GM12878 (cell line): ENCODE measurements around the gene GNAT1.

Experiments
- NFYB ChIP-seq: IDR thresholded peaks from 2 replicates; pipeline ENCODE4 v1.6.1; 2011; ENCODE audit warnings: low read depth, mild to moderate bottlenecking, low read length, improper control_type of control experiment, moderate library complexity; ENCODE audit not compliant: insufficient read depth
- RFX5 ChIP-seq: IDR thresholded peaks from 2 replicates; pipeline ENCODE4 v1.6.1; 2011; ENCODE audit warnings: low read depth, low read length, improper control_type of control experiment
- SMC3 ChIP-seq: IDR thresholded peaks from 2 replicates; pipeline ENCODE4 v1.6.1; 2011; ENCODE audit warnings: low read length, improper control_type of control experiment, borderline replicate concordance
- TF ChIP-seq, protein P1 (sequence below), 3 experiments: IDR thresholded peaks in 2 of 3; conservative IDR thresholded peaks in 1 of 3; 2 replicates each; pipeline ENCODE4 v1.5.1; 2011; ENCODE audit warnings: low read depth in 3 of 3, low read length in 3 of 3, mild to moderate bottlenecking in 3 of 3, control low read depth in 2 of 3, moderate library complexity in 2 of 3, inconsistent platforms in 1 of 3, mixed read lengths in 1 of 3; ENCODE audit not compliant: control insufficient read depth in 2 of 3, insufficient read depth in 1 of 3; ENCODE audit errors: extremely low read depth in 1 of 3

GRCh38 chr3:50174947-50175524, 16.4 kb upstream of the GNAT1 start:
- TF ChIP-seq, protein P1, sequence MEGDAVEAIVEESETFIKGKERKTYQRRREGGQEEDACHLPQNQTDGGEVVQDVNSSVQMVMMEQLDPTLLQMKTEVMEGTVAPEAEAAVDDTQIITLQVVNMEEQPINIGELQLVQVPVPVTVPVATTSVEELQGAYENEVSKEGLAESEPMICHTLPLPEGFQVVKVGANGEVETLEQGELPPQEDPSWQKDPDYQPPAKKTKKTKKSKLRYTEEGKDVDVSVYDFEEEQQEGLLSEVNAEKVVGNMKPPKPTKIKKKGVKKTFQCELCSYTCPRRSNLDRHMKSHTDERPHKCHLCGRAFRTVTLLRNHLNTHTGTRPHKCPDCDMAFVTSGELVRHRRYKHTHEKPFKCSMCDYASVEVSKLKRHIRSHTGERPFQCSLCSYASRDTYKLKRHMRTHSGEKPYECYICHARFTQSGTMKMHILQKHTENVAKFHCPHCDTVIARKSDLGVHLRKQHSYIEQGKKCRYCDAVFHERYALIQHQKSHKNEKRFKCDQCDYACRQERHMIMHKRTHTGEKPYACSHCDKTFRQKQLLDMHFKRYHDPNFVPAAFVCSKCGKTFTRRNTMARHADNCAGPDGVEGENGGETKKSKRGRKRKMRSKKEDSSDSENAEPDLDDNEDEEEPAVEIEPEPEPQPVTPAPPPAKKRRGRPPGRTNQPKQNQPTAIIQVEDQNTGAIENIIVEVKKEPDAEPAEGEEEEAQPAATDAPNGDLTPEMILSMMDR (IDR thresholded peaks at IDR 0.05 in 2 of 3, conservative IDR thresholded peaks at IDR 0.05 in 1 of 3; ENCODE audit: control insufficient read depth in 2 of 3, extremely low read depth in 1 of 3, insufficient read depth in 1 of 3, low read depth in 3 of 3, low read length in 3 of 3) = no peak
- TF ChIP-seq NFYB = no peak
- no peak for TF ChIP-seq SMC3
- no peak for TF ChIP-seq RFX5
